H9 (cell line): ENCODE measurements around the gene RCOR2. TPM values are rescaled to one million over a fixed set of nuclear protein-coding genes. Genes with fewer than 3 reads are reported as not detected.

Experiments used
- DNase-seq: peaks from one replicate; pipeline ENCODE4 v3.0.0-alpha.2; 2017
- H2AFZ ChIP-seq: one replicate; pipeline ENCODE4 v1.6.1; 2013; ENCODE audit warnings: mild to moderate bottlenecking, low read length, control low read depth, moderate library complexity
- H2AK5ac ChIP-seq: 2 replicates; pipeline ENCODE4 v1.6.1; 2013; ENCODE audit warnings: low read length, control low read depth, mixed read lengths; ENCODE audit not compliant: insufficient read length
- H2BK120ac ChIP-seq: one replicate; pipeline ENCODE4 v1.6.1; 2013; ENCODE audit warnings: low read depth, mild to moderate bottlenecking, low read length, control low read depth, inconsistent platforms; ENCODE audit not compliant: poor library complexity, severe bottlenecking
- H2BK12ac ChIP-seq: 2 replicates; pipeline ENCODE4 v1.6.1; 2013; ENCODE audit warnings: low read length, control low read depth, mixed read lengths, low read depth; ENCODE audit not compliant: insufficient read length
- H2BK15ac ChIP-seq: 2 replicates; pipeline ENCODE4 v1.6.1; 2013; ENCODE audit warnings: low read depth, low read length, control low read depth
- H2BK20ac ChIP-seq: one replicate; pipeline ENCODE4 v1.6.1; 2013; ENCODE audit warnings: low read depth, mild to moderate bottlenecking, low read length, control low read depth, inconsistent platforms; ENCODE audit not compliant: poor library complexity, severe bottlenecking
- H2BK5ac ChIP-seq: 2 replicates; pipeline ENCODE4 v1.6.1; 2013; ENCODE audit warnings: low read length, control low read depth, mixed read lengths; ENCODE audit not compliant: insufficient read length
- H3K14ac ChIP-seq: 2 replicates; pipeline ENCODE4 v1.6.1; 2013; ENCODE audit warnings: low read length, control low read depth; ENCODE audit not compliant: insufficient read depth
- H3K18ac ChIP-seq: 2 replicates; pipeline ENCODE4 v1.6.1; 2013; ENCODE audit warnings: low read depth, mild to moderate bottlenecking, mixed read lengths, low read length, control low read depth; ENCODE audit not compliant: insufficient read length
- H3K23ac ChIP-seq: 2 replicates; pipeline ENCODE4 v1.6.1; 2013; ENCODE audit warnings: low read length, control low read depth, mixed read lengths, low read depth; ENCODE audit not compliant: insufficient read length
- H3K23me2 ChIP-seq: 2 replicates; pipeline ENCODE4 v1.6.1; 2013; ENCODE audit warnings: low read depth, mild to moderate bottlenecking, mixed read lengths, low read length, control low read depth; ENCODE audit not compliant: insufficient read length, poor library complexity, severe bottlenecking
- H3K27ac ChIP-seq: 2 replicates; pipeline ENCODE4 v1.5.1; 2013; ENCODE audit warnings: low read length, control low read depth, mixed read lengths, low read depth; ENCODE audit not compliant: insufficient read length
- H3K27me3 ChIP-seq: 2 replicates; pipeline ENCODE4 v1.6.1; 2013; ENCODE audit warnings: low read length, control low read depth, inconsistent platforms; ENCODE audit not compliant: insufficient read depth
- H3K4ac ChIP-seq: 2 replicates; pipeline ENCODE4 v1.6.1; 2013; ENCODE audit warnings: low read depth, mild to moderate bottlenecking, control low read depth, inconsistent platforms, low read length, moderate library complexity
- H3K4me1 ChIP-seq: 2 replicates; pipeline ENCODE4 v1.6.1; 2013; ENCODE audit warnings: low read length, control low read depth, inconsistent platforms; ENCODE audit not compliant: insufficient read depth
- H3K4me2 ChIP-seq: 2 replicates; pipeline ENCODE4 v1.6.1; 2013; ENCODE audit warnings: low read length, control low read depth, mixed read lengths; ENCODE audit not compliant: insufficient read length, insufficient read depth
- H3K56ac ChIP-seq: 2 replicates; pipeline ENCODE4 v1.6.1; 2013; ENCODE audit warnings: low read depth, mild to moderate bottlenecking, mixed read lengths, low read length, control low read depth; ENCODE audit not compliant: insufficient read length
- H3K79me1 ChIP-seq: 2 replicates; pipeline ENCODE4 v1.6.1; 2013; ENCODE audit warnings: low read depth, mild to moderate bottlenecking, moderate library complexity, low read length, control low read depth, inconsistent platforms; ENCODE audit not compliant: insufficient read depth, poor library complexity, severe bottlenecking
- H3K79me2 ChIP-seq: 2 replicates; pipeline ENCODE4 v1.6.1; 2013; ENCODE audit warnings: low read length, control low read depth, inconsistent platforms; ENCODE audit not compliant: insufficient read depth
- H3K9ac ChIP-seq: 2 replicates; pipeline ENCODE4 v1.6.1; 2013; ENCODE audit warnings: low read length, control low read depth, mixed read lengths; ENCODE audit not compliant: insufficient read length; ENCODE audit errors: extremely low read depth
- H3K9me3 ChIP-seq: one replicate; pipeline ENCODE4 v1.6.1; 2013; ENCODE audit warnings: low read depth, low read length, inconsistent platforms; ENCODE audit not compliant: control insufficient read depth
- H3T11ph ChIP-seq: one replicate; pipeline ENCODE4 v1.6.1; 2013; ENCODE audit warnings: mild to moderate bottlenecking, low read length, control low read depth, inconsistent platforms
- H4K20me1 ChIP-seq: one replicate; pipeline ENCODE4 v1.6.1; 2013; ENCODE audit not compliant: control insufficient read depth, insufficient read length, insufficient read depth
- H4K5ac ChIP-seq: 2 replicates; pipeline ENCODE4 v1.6.1; 2013; ENCODE audit warnings: low read depth, mild to moderate bottlenecking, mixed read lengths, low read length, control low read depth; ENCODE audit not compliant: insufficient read length
- H4K8ac ChIP-seq: replicated peaks from 2 replicates; pipeline ENCODE4 v1.6.1; 2013; ENCODE audit warnings: low read length, control low read depth, mixed read lengths, low read depth; ENCODE audit not compliant: insufficient read length
- H4K91ac ChIP-seq: 2 replicates; pipeline ENCODE4 v1.6.1; 2013; ENCODE audit warnings: low read depth, mild to moderate bottlenecking, moderate library complexity, mixed read lengths, low read length, control low read depth; ENCODE audit not compliant: insufficient read length
- H3K27ac Mint-ChIP-seq, 3 experiments: 2 replicates in 2 of 3; 3 replicates in 1 of 3; pipeline ENCODE4 v1.8.0; 2020 to 2021; ENCODE audit warnings: mixed read lengths in 3 of 3, mild to moderate bottlenecking in 1 of 3, moderate library complexity in 1 of 3
- H3K27me3 Mint-ChIP-seq: 2 replicates; pipeline ENCODE4 v1.8.0; 2021; ENCODE audit warnings: low read depth, mild to moderate bottlenecking, moderate library complexity, mixed read lengths
- H3K36me3 Mint-ChIP-seq, 3 experiments: 2 replicates in 2 of 3; 3 replicates in 1 of 3; pipeline ENCODE4 v1.8.0; 2020 to 2021; ENCODE audit warnings: low read depth in 3 of 3, mixed read lengths in 3 of 3; ENCODE audit not compliant: insufficient read depth in 1 of 3
- H3K4me1 Mint-ChIP-seq, 2 experiments: 2 replicates each; pipeline ENCODE4 v1.8.0; 2020; ENCODE audit warnings: mixed read lengths in 2 of 2
- H3K4me3 Mint-ChIP-seq, 2 experiments: 2 replicates in 1 of 2; 3 replicates in 1 of 2; pipeline ENCODE4 v1.8.0; 2020 to 2021; ENCODE audit warnings: mild to moderate bottlenecking in 2 of 2, mixed read lengths in 2 of 2, moderate library complexity in 1 of 2
- H3K9me3 Mint-ChIP-seq, 2 experiments: 2 replicates in 1 of 2; 3 replicates in 1 of 2; pipeline ENCODE4 v1.8.0; 2020; ENCODE audit warnings: mild to moderate bottlenecking in 2 of 2, mixed read lengths in 2 of 2, moderate library complexity in 1 of 2
- WGBS: extraction: QIAGEN DNeasy Blood & Tissue Kit; methylation state at CpG from one replicate; pipeline ENCODE4 v1.1.7; 2013; ENCODE audit warnings: missing lambda C conversion rate, low lambda C conversion rate, mixed read lengths; ENCODE audit not compliant: insufficient read length; ENCODE audit errors: extremely low coverage; 5-methylcytosine and 5-hydroxymethylcytosine counted together
- total RNA-seq: library from RNA; stranded (reverse); gene quantifications from 2 replicates; pipeline ENCODE4 v1.2.1, GENCODE V29; 2021
- TF ChIP-seq, protein P1 (sequence below): fragments of 200-600 bp; sonication (generic); conservative IDR thresholded peaks from 3 replicates; pipeline ENCODE4 v1.8.0; 2021; ENCODE audit warnings: antibody characterized with exemption, mild to moderate bottlenecking

The RCOR2 gene
- total RNA-seq, 1 experiment from 2014 or later, result 118 TPM

DNA sequence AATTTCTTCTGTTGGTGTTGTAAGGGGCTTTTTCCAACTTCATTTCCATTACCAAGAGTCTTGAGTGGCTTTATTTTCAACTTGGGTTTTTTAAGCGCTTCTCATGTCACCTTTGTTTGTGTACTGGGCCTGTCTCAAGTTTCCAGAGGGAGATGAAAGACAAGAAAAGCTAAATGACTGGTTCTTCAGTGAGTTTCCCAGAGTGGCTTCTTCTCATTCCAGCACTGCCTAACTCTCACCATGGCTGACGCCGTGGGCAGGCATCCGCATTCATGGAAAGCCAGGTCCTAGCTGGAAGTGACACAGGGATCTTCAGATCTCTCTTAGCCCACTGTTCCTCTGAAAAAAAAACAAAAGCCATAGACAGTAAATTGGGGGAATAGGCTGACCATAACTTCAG, 49.5 kb downstream of the RCOR2 start:
- no peak overlapping the region for H3K9ac ChIP-seq
- H4K5ac ChIP-seq, result no peak overlapping the region
- H3K18ac ChIP-seq, result no peak overlapping the region
- Mint-ChIP-seq H3K4me3 (no peak overlapping the region), H3K27me3 (no peaks in the 10 kb centered on the region), H3K27ac (peak overlapping the region in 2 of 3 experiments; percentile 65 to 74; a peak in 2 of 7 replicates), H3K36me3 (peaks cover under 1 to 10% (median 2%) of the 10 kb centered on the region in 3 experiments; a peak in 5 of 7 replicates), H3K9me3 (no peaks in the 10 kb centered on the region), H3K4me1 (peaks cover 60 to 62% of the 10 kb centered on the region in 2 experiments)
- no peak overlapping the region for H3K23ac ChIP-seq
- no peak overlapping the region for H2BK5ac ChIP-seq
- no peaks in the 10 kb centered on the region for H3K9me3 ChIP-seq
- H3T11ph ChIP-seq, result no peak overlapping the region
- no peak overlapping the region for H4K8ac ChIP-seq
- no peak overlapping the region for H3K27ac ChIP-seq
- no peaks in the 10 kb centered on the region for H3K27me3 ChIP-seq
- no peak overlapping the region for H4K91ac ChIP-seq
- H3K14ac ChIP-seq, result no peak overlapping the region
- no peaks in the 10 kb centered on the region for H3K23me2 ChIP-seq
- H2AFZ ChIP-seq, result no peak overlapping the region
- H3K56ac ChIP-seq, result no peak overlapping the region
- no peak overlapping the region for H2BK20ac ChIP-seq
- WGBS, result no CpG with 5 or more reads among the region's 4 CpGs
- H3K4me2 ChIP-seq, result no peak overlapping the region
- H2BK15ac ChIP-seq, result no peak overlapping the region
- peaks cover 10% of the 10 kb centered on the region for H3K79me1 ChIP-seq
- peaks cover 12% of the 10 kb centered on the region; the same call in 1 of the 2 replicates for H3K4me1 ChIP-seq
- no peak for DNase-seq
- no peak overlapping the region for H2AK5ac ChIP-seq
- H2BK12ac ChIP-seq, result no peak overlapping the region
- peaks cover 15% of the 10 kb centered on the region; the same call in 1 of the 2 replicates for H3K79me2 ChIP-seq
- H4K20me1 ChIP-seq, result no peaks in the 10 kb centered on the region
- H2BK120ac ChIP-seq, result no peak overlapping the region
- no peak overlapping the region for H3K4ac ChIP-seq
- TF ChIP-seq, protein P1, sequence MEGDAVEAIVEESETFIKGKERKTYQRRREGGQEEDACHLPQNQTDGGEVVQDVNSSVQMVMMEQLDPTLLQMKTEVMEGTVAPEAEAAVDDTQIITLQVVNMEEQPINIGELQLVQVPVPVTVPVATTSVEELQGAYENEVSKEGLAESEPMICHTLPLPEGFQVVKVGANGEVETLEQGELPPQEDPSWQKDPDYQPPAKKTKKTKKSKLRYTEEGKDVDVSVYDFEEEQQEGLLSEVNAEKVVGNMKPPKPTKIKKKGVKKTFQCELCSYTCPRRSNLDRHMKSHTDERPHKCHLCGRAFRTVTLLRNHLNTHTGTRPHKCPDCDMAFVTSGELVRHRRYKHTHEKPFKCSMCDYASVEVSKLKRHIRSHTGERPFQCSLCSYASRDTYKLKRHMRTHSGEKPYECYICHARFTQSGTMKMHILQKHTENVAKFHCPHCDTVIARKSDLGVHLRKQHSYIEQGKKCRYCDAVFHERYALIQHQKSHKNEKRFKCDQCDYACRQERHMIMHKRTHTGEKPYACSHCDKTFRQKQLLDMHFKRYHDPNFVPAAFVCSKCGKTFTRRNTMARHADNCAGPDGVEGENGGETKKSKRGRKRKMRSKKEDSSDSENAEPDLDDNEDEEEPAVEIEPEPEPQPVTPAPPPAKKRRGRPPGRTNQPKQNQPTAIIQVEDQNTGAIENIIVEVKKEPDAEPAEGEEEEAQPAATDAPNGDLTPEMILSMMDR, result no peak
